Amniotic stem cell (primary cell): Measurements from ENCODE around the gene RAB3IL1.

Experiments
- DNase-seq: peaks from one replicate; lab custom pipeline; 2025; lab: John Stamatoyannopoulos, UW

The RAB3IL1 gene

GRCh38 chr11:61866231-61866957 lies 51.0 kb downstream of the RAB3IL1 start:
- DNase-seq, result no peak

- no peak for DNase-seq
Observed at GRCh38 chr11:61864814-61865775, 52.3 kb downstream of the RAB3IL1 start.

GRCh38 chr11:61863548-61864081 lies 53.8 kb downstream of the RAB3IL1 start:
- DNase-seq, result no peak

DNA sequence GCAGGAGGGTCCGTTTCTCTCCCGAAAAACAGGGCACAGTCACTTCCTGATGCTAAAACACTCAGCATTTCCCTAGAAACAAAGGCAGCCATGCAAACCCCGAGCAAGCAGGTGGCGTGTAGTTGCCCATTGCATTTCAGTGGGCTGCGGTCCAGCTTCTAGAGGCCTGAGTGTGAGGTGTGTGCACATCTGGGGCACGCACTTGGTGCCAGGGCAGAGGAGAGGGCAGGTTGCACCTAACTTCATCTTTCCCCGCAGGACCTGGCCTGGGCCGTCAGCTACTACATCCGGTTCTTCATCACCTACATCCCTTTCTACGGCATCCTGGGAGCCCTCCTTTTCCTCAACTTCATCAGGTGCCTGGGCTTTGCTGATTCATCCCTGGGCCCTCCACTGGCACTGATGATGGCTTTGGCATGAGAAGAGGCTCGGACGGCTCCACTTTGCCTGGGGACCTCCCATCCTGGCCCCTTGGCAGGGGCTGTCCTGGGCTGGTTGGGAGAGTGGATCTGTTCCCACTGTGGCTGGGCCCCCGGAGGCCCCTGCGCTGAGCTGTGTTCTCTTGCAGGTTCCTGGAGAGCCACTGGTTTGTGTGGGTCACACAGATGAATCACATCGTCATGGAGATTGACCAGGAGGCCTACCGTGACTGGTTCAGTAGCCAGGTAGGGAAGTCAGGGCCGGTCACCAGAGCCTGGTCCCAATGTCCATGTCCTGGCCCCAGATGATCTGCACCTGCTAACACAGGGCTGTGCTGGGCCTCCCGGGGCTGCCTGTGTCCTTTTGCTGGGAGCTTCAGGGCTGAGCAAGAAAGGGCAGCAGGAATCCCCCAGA lies 54.4 kb downstream of the RAB3IL1 start:
- no peak for DNase-seq

- no peak for DNase-seq
Observed at GRCh38 chr11:61861634-61862033, 55.7 kb downstream of the RAB3IL1 start.

- no peak for DNase-seq
Observed at GRCh38 chr11:61860054-61860903, 57.1 kb downstream of the RAB3IL1 start.

- no peak for DNase-seq
Observed at GRCh38 chr11:61855939-61856680, 61.3 kb downstream of the RAB3IL1 start.

- DNase-seq, result no peak
Observed at GRCh38 chr11:61854966-61855714, 62.2 kb downstream of the RAB3IL1 start.

GRCh38 chr11:61854206-61854895 lies 63.0 kb downstream of the RAB3IL1 start:
- no peak for DNase-seq

DNA sequence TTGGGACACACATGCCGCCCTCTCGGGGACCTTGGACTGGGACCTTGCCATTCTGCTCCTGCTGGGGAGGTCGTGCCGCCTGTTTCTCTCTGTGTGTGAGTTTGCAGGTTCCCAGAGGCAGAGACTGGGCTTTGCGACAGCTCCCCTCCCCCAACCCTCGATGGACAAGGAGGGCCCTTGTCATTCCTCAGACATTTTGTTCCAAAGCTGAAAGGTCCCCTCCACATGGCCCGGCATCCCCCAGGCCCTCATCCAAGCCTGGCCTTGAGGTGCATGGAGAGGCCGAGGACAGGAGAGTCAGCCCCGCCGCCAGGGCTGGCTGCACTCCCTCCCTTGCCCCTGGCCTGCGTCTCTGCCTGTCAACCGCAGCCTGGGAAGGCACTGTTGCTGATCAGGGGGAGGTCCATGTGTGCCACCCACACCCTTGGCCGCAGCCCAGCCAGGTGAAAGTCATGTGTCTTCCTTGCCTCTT lies 63.6 kb downstream of the RAB3IL1 start:
- DNase-seq, result no peak

DNA sequence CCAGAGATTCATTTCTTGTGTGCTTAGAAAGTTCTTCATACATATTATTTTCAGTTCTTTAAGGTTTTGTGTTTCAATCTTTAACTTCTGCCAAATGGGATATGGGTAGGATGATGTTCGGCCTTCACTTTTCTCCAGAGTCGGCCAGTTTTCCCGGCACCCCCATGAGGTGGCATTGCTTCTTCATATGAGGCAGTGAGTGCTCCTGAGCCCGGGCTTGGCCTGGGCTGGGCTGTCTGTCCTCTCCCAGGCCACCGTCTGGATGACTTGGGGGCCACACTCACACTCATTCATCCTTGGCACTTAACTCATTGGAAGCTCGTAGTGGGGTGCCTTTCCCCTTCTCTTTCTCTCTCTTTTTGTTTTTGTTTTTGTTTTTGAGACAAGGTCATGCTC lies 65.5 kb downstream of the RAB3IL1 start:
- no peak for DNase-seq

- no peak for DNase-seq
Observed at GRCh38 chr11:61851113-61851899, 66.1 kb downstream of the RAB3IL1 start.

DNA sequence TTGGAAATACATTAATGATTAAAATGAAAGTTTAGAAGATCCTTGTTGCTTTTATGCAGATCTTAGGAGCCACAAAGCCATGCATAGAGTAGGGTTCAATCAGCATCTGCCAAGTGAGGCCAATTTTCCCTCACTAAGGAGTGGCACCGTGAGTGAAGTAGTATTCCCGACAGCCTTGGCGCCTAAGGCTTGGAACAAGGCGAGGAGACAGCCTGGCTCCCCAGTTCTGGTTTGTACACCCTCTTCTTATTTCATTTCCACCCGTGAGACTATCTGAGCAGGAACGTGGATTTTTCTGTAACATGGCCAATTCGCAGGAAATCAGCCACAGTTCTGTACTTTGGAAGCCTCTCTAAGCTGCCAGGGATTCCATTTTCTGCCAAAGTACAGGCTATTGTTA lies 66.7 kb downstream of the RAB3IL1 start:
- DNase-seq, result no peak

GRCh38 chr11:61848631-61849030 lies 68.7 kb downstream of the RAB3IL1 start:
- no peak for DNase-seq

- DNase-seq, result no peak
Observed at GRCh38 chr11:61847914-61848581, 69.3 kb downstream of the RAB3IL1 start.
